ENCODE measurements around the gene GPA33.

GRCh38 chr1:167064621-167065020 is 25.6 kb downstream of the GPA33 start:
- no peak for TF ChIP-seq POLR2A (IDR thresholded peaks at IDR 0.05)
- TF ChIP-seq, protein P1, sequence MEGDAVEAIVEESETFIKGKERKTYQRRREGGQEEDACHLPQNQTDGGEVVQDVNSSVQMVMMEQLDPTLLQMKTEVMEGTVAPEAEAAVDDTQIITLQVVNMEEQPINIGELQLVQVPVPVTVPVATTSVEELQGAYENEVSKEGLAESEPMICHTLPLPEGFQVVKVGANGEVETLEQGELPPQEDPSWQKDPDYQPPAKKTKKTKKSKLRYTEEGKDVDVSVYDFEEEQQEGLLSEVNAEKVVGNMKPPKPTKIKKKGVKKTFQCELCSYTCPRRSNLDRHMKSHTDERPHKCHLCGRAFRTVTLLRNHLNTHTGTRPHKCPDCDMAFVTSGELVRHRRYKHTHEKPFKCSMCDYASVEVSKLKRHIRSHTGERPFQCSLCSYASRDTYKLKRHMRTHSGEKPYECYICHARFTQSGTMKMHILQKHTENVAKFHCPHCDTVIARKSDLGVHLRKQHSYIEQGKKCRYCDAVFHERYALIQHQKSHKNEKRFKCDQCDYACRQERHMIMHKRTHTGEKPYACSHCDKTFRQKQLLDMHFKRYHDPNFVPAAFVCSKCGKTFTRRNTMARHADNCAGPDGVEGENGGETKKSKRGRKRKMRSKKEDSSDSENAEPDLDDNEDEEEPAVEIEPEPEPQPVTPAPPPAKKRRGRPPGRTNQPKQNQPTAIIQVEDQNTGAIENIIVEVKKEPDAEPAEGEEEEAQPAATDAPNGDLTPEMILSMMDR (IDR thresholded peaks at IDR 0.05), result no peak
